HG03520 (cell line): ENCODE results near the gene ZNF512B.

Experiments used
- ATAC-seq: cut with Tn5 transposase; IDR thresholded peaks from one replicate; pipeline ENCODE4 v1.9.1; 2021; ENCODE audit warnings: mild to moderate bottlenecking, moderate library complexity; ENCODE audit not compliant: unreplicated experiment

Gene ZNF512B

DNA sequence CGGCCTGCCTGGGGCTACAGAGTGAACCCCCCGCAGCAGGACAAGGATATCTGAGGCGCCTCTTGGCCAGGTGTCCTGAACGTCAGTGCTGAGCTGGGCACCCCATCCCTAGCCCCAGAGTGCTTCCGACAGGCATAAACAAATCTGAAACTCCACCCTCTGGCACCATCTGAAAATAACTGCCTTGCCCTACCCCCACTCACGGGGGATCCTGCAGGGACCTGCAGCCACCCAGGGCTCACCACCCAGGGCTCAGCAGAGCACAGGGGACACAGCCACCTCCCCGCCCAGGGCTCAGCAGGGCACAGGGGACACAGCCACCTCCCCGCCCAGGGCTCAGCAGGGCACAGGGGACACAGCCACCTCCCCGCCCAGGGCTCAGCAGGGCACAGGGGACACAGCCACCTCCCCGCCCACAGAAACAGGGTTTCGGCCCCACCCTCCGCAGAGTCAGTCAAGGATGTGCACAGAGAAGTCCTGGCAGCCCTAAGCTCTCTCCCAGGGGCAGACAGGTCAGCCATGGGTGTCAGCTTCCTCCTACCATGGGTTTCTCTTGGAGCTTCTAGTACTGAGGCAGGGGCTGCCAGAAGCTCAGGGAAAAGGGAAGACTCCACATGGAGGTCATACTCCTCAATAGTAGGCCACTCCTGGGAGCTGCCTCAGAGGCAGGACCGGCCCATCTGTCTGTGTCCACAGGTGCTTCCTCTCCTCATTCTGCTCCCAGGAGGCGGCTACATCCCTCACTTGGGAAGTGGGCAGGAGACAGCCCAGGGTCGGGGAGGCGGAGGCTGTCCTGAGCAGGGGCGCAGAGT, 18.1 kb downstream of the ZNF512B start:
- no peak for ATAC-seq

- ATAC-seq, result no peak
Observed at GRCh38 chr20:63950701-63951397, 18.9 kb downstream of the ZNF512B start.

DNA sequence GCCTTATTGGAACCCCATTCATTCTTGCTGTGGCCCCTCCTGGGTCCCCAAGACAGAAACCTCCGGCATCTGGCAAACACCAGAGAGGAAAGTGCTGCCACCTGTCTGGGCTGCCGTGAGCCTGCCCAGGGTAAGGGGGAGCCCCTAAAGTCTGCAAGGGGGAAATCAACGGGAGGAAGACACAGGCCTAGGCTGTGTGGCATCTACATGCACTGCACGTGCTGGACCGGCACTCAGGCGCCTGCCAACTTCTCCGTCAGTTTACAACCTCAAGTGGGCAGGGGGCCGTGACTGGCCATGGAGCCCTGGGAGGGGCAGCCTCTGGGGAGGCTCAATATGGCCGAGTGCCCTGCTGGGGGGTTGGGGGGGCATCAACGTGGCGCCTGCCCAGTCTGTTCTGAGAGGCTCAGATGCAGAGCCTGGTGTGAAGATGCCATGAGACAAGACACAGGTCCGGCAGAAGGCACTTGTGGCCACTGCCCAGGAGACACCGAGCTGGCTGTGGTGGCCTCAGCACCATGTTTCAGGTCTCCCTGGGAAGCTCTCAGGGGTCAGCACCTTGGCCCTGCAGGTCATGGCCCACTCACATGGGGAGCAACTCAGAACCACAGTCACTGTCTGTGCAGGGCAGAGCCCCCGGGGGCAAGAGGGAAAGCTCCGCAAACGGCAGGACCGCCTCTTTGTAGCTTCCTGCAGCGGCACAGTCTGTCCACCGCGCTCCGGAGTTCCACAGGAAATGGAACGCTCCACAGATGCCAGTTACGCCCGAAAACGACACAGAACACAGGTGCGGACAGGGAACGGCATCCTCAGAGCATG, 21.9 kb downstream of the ZNF512B start:
- no peak for ATAC-seq

DNA sequence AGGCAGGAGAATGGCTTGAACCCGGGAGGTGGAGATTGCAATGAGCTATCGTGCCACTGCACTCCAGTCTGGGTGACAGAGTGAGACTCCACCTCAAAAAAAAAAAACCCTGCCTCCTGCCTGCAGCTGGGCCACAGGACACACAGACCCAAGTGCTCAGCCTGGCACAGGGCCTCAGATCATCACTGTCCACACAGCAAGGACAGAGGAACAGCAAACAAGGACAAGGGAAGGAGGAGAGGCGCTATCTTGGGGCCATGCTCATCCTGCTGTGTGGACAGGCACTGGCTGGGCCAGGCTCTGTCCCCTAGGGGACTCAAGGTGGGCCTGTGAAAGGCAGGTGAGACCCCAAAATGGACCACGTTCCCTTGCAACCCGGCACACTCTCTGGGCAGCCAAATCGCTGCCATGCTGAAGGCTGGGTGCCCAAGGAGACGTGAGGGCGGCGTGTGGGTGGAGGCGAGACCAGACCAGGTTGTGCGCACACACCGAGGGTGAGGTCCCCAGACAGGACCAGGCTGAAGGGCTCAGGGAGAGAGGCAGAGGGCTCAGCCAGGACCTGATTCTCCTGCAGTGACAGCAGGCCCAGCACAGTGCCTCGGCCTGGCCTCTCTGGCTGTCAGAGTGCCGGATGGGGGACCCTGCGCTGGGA, 22.6 kb downstream of the ZNF512B start:
- ATAC-seq, result no peak

DNA sequence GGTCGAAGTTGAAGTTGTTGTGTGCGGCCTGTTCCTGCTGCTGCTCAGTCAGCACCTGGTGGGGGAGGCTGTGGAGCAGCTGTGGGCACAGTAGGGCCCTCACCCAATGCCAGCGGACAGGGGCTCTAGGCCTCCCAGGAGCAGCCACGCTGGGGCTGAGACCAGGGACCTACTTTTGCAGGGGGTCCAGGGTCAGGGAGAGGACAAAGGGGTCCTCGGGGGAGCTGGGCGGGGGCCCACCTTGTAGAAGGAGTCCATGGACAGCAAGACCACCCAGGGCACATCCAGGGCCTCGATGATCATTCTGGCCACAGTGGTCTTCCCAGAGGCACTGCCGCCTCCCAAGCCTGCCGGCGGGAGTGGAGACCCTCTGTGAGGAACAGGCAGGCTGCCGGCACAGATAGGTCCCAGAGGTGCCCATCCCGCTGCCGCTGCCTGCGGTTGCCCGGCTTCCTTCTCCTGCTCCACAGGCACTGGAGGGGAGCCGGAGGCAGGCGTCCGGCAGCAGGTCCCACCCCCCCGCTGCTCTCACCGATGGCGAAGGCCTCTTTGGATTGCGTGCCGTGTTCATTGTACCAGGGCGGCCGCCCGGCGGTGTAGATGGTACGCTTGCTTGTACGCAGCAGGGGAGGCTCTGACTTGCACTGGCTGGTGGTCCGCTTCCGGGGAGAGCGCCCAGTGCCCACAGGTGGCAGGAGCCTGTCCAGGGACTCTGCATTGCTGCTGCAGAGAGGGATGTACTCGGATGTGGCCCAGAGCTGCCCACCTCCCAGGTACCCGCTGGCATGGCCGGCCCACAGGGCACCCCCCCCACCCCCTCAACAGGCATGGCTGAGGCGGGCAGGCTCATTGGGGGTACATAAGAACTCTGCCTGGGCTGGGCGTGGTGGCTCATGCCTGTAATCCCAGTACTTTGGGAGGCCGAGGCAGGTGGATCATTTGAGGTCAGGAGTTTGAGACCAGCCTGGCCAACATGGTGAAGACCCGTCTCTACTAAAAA, 23.5 kb downstream of the ZNF512B start:
- ATAC-seq, result no peak

GRCh38 chr20:63945031-63945658, 24.6 kb downstream of the ZNF512B start:
- no peak for ATAC-seq

GRCh38 chr20:63944078-63944941, 25.4 kb downstream of the ZNF512B start:
- no peak for ATAC-seq

DNA sequence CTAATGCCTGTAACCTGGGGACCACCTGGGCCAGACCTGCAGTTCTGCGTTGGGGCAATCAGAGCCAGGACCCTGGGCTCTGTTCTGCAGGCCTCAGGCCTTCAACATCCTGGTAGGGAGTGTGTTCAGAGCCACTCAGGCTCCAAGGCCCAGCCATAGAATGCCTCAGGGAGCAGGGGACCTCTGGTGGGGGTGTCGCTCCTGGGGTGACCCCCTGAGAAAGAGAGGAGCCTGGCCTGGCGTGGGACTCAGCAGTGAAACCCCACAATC, 26.0 kb downstream of the ZNF512B start:
- no peak for ATAC-seq

DNA sequence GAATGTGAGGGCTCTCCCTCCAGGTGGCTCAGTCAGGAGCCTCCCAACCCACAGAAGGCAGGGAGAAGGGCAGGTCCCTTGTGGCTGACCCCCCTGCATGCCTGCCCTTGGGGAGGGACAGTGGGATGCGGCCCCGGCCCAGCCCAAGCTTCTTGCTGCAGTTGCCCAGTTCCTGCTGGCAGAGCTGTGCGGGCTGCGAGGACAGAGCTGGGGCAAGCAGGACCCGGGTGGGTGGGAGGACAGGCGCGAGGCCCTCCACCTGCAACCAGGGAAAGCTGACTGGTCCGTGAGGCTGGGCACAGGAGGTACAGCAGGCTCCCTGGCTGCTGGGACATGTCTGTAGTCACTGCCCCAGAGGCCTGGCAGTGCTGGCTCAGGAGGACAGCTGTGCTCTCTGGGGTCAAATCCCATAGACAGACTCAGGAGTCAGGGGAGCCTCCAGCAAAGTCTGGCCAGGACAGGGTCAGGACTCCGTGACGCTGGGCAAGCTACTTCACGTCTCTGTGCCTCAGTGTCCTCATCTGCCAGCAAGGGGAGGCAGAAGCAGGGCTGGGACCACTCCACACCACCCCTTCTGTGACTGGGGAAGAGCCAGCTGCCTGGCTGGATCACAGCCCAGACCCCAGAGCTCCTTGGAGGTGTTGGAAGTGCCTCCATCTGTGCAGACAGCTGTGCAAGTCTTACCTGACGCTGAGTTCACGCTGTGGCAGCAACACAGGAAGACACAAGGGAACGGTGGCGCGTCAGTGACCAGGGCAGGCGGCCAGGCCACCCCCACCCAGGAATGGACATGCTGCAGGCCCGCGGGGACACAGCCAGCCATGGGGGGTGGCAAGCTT, 26.5 kb downstream of the ZNF512B start:
- no peak for ATAC-seq

DNA sequence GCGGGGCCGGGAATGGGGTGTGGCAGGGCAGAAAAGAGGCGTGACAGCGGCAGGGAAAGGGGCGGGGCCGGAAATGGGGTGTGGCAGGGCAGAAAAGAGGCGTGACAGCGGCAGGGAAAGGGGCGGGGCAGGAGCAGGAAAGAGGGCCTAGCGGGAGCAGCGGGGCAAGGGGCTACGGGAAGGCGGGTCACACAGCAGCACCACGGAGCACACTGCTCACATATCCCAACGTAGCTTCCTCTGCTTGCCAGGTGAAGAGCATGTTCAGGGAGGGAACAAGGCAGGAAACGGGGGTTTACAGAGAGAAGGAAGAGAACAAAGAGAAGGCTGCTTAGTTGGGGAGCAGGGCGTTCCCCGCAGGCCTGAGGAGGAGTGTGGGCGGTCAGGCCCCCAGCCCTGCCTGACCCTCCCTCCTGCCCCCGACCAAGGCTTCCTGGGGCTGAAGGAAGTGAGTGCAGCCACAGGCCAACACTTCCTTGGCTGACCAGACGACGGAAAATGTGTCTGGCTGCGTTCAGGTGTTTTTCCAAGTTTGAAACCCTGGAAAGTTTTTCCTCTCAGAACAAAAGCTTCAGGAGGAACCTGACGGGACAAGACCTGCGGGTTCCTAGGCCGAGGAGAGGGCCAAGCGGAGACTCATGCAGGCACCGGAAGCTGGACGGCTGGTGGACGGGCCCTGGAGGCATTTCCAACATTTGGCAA, 27.3 kb downstream of the ZNF512B start:
- ATAC-seq, result no peak

DNA sequence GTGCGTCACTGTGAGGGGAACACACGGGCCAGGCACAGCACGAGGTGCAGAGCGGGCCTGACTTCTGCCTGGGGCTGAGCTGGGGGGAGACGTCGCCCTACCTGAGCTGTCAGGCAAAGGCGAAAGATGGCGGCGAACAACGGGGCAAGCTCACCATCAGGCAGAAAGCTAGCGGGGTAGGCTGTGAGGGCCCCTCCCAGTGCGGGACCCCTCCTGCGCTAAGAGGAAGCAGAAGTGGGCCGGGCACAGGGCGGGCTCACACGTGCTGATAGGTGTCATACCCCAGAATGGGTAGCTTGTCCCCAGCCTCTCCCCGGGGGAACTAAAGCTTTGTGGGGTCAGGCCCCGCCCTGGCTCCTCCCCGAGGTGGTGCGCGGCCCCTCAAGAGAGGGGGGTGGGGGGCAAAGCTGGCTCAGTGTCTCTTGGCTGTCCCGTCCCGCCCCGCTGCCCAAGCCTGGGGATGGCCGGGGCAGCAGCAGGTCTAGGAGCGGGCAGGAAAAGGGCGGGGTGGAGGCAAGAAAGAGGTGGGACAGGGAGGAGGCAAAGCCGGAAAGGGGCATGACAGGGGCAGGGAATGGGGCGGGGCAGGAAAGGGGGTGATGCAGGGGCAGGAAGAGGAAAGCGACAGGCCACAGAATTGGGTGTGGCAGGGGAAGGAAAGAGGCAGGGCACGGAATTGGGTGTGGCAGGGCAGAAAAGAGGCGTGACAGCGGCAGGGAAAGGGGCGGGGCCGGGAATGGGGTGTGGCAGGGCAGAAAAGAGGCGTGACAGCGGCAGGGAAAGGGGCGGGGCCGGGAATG, 28.2 kb downstream of the ZNF512B start:
- no peak for ATAC-seq

DNA sequence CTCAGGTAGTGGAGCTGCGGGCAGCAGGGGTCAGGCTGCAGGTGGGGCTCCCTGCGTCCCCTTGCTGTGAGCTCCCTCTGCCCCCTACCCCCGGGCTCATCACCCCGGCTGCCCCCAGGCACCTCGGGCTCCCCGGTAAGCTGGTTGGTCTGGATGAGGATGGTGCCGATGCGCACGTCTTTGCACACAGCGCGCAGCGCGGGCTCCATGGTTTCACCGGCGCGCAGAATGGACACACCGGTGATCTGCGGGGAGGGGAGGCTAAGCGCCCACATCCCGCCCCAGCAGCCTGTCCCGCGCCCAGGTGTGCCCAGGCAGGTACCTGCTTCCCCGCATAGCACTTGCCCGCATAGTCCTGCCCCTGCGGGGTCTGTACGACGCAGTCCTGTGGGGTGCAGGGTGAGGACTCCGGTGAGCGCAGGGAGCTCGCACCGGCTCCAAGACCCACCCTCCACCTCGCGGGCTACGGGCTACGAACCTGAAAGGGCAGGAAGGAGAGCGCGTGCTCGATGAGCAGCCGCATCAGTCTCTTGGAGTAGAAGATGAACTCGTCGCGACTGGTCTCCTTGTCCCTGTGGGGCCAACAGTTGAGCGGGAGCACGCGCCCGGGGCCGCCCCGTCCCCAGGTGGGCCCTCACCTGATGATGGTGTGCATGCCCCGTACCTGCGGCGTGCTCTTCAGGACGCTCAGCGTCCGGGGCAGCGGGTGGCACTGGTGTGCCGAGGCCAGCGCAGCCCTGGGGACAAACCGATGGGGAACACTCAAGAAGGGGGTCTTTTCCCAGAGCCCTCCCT, 29.1 kb downstream of the ZNF512B start:
- ATAC-seq, result no peak

DNA sequence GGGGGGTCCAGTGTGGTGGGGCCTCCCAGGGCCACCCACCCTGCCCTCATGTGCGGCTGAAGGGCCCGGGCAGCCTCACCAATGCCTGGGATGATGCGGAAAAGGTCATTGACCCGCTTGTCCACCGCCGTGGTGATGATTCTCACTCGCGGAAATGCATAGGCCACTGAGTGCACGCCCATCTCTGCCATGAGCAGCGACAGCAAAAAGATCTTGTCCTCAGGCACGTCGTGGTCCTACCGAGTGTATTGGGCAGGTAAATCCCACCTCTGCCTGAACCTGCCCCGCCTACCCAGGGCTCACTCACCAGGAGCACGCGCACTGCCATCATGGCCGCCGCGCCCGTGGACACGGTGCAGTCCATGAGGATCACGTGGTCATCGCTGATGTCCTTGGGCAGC, 29.7 kb downstream of the ZNF512B start:
- no peak for ATAC-seq

GRCh38 chr20:63939061-63939935, 30.4 kb downstream of the ZNF512B start:
- ATAC-seq, result no peak

DNA sequence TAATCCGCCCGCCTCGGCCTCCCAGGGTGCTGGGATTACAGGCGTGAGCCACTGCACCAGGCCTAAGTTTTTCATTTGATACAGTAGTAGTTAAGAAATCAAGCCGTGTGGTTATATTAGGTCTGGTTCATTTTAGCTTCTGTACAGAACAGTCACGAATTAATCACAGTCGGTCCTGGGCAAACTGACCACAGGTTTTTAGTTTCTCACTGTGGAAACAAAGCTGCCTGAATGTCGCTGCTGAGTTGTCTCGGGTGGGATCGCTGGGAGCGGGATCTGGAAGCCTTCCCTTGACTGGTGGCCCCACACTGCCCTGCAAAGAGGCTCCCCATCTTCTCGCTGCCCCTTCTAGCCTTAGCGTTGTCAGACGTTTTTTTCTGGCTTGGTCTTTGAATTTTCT, 32.1 kb downstream of the ZNF512B start:
- no peak for ATAC-seq
